ENCODE measurements around the gene UBA3. TPM values are rescaled to one million over a fixed set of nuclear protein-coding genes. Genes with fewer than 3 reads are reported as not detected.

Gene UBA3
- total RNA-seq, 1 experiment from 2014 or later = 57.5 TPM

DNA sequence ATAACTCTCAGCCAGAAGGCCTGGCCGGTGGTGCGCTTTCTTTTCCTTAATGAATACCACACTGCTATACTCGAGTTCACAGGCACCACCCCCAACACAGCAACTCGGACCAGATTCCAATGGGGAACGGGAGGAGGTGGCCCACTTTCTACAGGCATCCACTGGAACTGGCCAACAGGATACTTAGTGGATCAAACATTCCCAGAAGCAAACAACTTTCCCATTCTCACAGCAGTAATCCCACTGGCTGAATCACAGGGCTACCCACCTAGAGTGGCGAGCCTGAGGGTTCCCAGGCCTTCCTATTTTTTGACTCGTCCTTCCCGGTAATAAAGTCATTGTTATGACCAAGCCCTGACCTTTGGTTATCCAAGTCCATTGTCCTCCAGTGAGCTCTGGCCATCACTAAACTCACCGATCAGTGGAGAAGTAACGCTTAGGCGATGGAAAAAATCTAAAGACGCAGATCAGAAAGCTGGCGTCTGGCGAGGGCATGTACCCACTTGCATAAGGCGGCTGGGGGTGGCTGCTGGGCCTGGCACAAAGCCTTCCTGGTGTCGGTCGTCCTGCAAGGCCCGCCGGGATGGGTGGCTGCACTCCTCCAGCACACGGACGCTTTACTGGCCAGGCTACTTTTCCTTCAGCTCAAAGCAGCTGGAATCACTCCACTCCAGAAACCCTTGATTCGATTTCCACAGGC is 67.9 kb downstream of the UBA3 start:
- DNase-seq (ENCODE audit: low spot score) = no peak

DNA sequence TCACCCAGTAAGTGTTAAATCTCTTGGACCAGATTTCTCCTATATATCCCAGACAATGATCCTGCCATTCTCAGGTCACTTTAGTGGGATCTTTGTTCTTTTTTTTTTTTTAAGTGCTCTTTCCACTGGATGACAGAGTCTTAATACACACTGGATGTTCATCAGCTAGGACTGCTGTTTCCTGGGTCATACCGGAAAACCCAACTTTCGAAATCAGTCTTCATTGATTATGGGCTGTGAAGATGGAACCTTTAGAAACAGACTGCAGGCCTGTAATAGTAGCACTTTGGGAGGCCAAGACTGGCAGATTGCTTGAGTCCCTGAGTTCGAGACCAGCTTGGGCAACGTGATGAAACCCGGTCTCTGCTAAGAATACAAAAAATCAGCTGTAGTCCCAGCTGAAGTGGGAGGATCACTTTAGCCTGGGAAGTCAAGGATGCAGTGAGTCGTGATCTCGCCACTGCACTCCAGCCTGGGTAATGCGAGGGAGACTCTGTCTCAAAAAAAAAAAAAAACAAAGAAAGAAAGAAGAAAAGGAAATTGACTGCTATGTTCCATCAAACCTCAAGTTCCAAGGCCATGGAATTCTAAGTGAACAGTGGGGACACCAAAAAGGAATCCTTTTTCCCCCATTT is 69.0 kb downstream of the UBA3 start:
- no peak for DNase-seq (ENCODE audit: low spot score)

DNA sequence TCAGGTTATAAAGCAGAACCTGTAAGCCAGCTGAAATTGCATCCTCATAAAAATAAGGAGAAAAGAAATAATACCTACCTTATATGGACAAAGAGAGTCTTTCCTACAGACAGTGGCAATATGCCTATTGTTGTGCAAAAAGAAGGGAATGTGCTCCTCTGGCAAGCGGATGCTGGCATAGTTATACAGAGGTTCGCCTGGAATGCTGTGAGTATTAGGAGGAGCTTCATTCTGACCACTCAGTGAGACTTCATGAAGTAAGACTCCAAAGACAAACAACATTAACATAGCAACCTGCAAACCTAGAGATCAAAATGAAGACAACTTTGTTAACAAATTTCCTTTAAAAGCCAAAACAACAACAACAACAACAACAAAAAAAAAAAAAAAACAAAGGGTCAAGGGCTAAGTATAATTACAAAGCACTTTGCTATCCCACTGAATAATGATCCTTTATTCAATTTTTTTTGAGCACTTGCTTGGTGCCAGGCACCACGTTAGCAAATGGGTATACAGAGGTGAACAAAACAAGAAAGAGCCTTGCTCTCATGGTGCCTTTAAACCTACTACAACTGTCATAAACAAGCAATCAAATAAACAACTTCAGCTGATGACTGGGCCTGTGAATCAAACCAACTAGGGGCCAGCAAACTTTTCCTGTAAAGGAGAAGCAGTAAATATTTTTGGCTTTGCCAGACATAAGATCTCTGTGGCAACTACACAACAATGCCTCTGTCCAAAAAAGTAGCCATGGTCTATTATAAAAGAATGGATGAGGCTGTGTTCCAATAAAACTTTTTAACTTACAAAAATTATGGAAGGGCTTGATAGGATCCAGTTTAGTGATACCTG is 70.4 kb downstream of the UBA3 start:
- DNase-seq (ENCODE audit: low spot score) = no peak

DNA sequence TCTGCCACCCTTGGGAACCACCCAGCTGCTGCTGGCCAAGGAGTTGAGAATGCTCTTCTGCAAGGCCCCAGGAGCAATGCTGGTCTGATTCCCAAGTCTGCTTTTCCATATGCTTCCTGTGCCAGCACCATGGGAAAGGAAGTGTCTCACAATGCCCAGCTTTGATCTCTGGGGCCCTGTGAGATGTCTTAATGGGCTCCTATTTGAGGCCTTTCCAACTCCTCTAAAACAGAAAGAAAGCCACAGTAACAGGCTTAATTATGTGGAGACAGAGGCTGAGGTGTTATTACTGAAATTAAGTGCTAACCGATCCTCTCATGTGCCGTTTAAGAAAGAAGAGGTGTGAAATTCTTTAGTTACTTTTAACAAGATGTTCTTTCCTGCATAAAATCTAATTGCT is 71.2 kb downstream of the UBA3 start:
- DNase-seq (ENCODE audit: low spot score) = no peak

DNA sequence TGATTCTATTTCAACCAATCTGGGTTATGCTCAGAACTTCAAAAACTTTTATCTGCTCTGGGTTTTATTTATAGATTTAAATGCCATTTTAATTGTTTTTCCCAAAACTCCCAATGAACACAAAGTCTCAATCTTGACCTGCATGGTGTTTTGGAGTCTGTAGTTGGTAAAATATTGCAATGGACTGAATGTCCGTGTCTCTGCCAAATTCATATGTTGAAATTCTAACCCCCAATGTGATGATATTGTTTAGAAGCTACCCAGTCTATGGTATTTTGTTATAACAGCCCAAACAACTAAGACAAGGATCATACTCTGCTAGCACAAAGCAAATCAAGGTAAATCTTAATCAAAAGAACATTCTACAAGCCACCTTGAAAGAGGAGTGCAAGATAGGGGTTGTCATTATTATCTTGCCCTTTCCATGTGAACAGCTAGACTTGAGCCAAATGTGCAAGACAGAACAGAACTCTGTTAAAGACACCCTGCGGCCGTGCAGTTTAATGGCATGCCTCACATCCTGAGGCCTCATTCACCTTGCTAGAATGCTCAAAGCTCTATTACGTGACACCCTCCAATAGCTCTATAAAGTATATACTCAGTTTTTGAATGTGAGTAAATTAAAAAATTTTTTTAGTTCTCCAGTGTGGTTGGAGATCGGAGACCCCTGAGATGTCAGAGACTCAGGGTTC is 74.2 kb downstream of the UBA3 start:
- no peak for DNase-seq (ENCODE audit: low spot score)

DNA sequence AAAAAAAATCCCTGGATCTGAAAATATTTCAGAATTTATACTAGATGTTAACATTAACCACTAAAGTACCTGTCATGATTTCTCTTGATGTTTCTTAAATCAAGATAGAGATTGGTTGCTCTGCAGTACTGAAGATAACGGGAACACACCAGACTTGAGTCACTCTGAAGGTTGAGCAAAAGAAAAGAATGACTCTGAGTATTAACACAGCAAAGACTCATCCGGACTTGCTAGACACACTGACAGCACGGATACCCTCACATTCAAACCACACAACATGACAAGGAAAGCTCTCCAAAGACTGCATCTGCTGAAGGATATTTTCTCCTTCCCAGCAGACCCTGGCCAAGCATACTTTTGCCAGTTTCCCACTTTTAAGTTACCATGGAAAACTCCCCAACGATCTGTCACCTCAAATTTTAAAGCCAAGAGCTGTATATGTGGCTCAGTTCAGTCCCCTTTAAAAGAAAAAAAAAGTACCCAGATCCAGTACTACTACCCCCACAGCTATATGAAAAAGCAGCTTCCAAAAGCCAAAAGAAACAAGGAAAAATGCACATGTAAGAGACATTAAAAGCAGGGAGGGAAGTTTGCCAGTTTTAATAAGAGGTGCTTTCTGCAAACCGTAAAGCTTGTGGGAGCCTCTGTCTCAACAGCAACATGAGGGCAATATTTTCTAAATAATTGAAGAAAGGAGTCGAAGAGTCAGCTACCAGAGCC is 74.9 kb downstream of the UBA3 start:
- DNase-seq (ENCODE audit: low spot score) = no peak

Other genes starting within 250 kb of the UBA3 start
- gene TAFA4, start 147.8 kb downstream of the UBA3 start, total RNA-seq (2014; rRNA removed; shearing (Covaris generic)) = not detected in 2 replicates
- gene EOGT, start 66.7 kb downstream of the UBA3 start, total RNA-seq (2014; rRNA removed; shearing (Covaris generic)) = 11.5 and 14.2 TPM in 2 replicates
- gene TMF1, start 28.0 kb downstream of the UBA3 start, total RNA-seq (2014; rRNA removed; shearing (Covaris generic)) = 4.6 and 8.6 TPM in 2 replicates
- 34.3 and 66.8 TPM in 2 replicates for gene ARL6IP5, start 4.6 kb upstream of the UBA3 start, total RNA-seq (2014; rRNA removed; shearing (Covaris generic))
- not detected in 2 replicates for gene LMOD3, start 42.2 kb upstream of the UBA3 start, total RNA-seq (2014; rRNA removed; shearing (Covaris generic))